ENCODE measurements around the gene PTGFR. TPM values are rescaled to one million over a fixed set of nuclear protein-coding genes. Genes with fewer than 3 reads are reported as not detected.

The PTGFR gene
- total RNA-seq, 3 donors from 2014 or later (not counting 1 experiment from before 2014, with no cell fraction given) = not detected

- Histone ChIP-seq H3K9me3 (ENCODE audit: control insufficient read depth, insufficient read depth, low read length) (no peaks in the 10 kb centered on the region), H3K27me3 (ENCODE audit: control insufficient read depth, insufficient read depth, low read length) (no peaks in the 10 kb centered on the region), H3K27ac (ENCODE audit: low read length) (no peak overlapping the region), H3K36me3 (ENCODE audit: control insufficient read depth, insufficient read depth, low read length) (no peaks in the 10 kb centered on the region), H3K4me1 (ENCODE audit: control insufficient read depth, insufficient read depth, low read length) (no peaks in the 10 kb centered on the region), H3K4me3 (ENCODE audit: low read length) (no peak overlapping the region)
- Mint-ChIP-seq H3K27ac (no peak overlapping the region), H3K36me3 (no peaks in the 10 kb centered on the region), H3K27me3 (ENCODE audit: low read depth in 2 of 2) (no peaks in the 10 kb centered on the region), H3K4me3 (no peak overlapping the region), H3K9me3 (peaks cover 0 to 2% of the 10 kb centered on the region in 2 donors), H3K4me1 (no peaks in the 10 kb centered on the region)
- no peak for DNase-seq
- intact Hi-C loops (cut with micrococcal nuclease) = no loop called here
- no peak for TF ChIP-seq CTCF (IDR thresholded peaks at IDR 0.05)
- WGBS (ENCODE audit: insufficient coverage) = 86% methylated on average over 8 of the region's 9 CpGs
- ATAC-seq = no peak
Measured at GRCh38 chr1:78577257-78578100, 86.7 kb downstream of the PTGFR start.

DNA sequence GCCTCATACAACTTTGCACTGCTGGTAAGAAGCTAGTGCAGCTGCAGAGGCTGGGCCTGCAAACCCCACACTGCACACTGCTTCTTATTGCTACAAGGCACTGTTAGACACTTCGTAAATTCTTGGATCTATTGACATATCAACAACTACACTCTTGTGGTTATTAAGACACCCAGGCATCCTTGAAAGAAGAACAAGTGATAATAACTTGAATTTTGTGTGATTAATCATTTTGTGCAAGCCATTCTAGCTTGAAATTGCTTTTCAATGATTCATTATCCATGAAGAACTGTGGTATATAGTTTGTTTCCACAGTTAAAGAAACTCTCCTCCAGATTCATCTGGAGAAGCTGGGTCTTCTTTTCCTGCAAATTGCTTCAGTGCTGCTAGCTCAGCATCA lies 95.8 kb downstream of the PTGFR start:
- no peak overlapping the region for H3K27ac ChIP-seq (ENCODE audit: low read length)
- no peaks in the 10 kb centered on the region for H3K4me1 ChIP-seq (ENCODE audit: control insufficient read depth, insufficient read depth, low read length)
- Mint-ChIP-seq H3K4me1 (no peaks in the 10 kb centered on the region), H3K4me3 (no peak overlapping the region), H3K9me3 (no peaks in the 10 kb centered on the region), H3K27me3 (ENCODE audit: low read depth in 2 of 2) (no peaks in the 10 kb centered on the region), H3K36me3 (no peaks in the 10 kb centered on the region), H3K27ac (no peak overlapping the region)
- ATAC-seq = no peak
- no peak for DNase-seq
- intact Hi-C loops (cut with micrococcal nuclease) = no loop called here
- no CpG with 5 or more reads among the region's 1 CpG for WGBS (ENCODE audit: insufficient coverage)
- TF ChIP-seq CTCF (IDR thresholded peaks at IDR 0.05) = no peak
- no peaks in the 10 kb centered on the region for H3K27me3 ChIP-seq (ENCODE audit: control insufficient read depth, insufficient read depth, low read length)
- no peak overlapping the region for H3K4me3 ChIP-seq (ENCODE audit: low read length)
- no peaks in the 10 kb centered on the region for H3K36me3 ChIP-seq (ENCODE audit: control insufficient read depth, insufficient read depth, low read length)
- H3K9me3 ChIP-seq (ENCODE audit: control insufficient read depth, insufficient read depth, low read length) = no peaks in the 10 kb centered on the region

DNA sequence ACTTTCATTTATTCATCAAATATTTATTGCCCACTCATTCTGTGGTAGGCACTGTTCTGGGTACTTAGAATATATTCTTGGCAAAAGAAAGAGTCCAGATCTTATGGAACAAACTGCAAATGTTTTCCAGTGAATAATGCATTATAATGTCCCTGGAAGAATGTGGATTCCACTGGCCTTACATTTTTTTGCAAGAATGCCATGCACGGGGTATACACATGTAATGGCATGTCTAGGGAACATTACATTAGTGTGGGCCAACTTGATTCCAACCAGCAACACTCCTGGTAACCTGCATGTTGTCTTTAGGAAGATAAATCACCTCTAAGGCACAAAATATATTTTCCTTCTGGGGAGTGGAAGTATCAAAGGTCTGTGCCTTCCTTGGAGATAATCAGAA lies 96.4 kb downstream of the PTGFR start:
- TF ChIP-seq CTCF (IDR thresholded peaks at IDR 0.05) = no peak
- DNase-seq (no peak), ATAC-seq (no peak)
- intact Hi-C loops (cut with micrococcal nuclease) = no loop called here
- no peaks in the 10 kb centered on the region for H3K27me3 ChIP-seq (ENCODE audit: control insufficient read depth, insufficient read depth, low read length)
- H3K4me3 ChIP-seq (ENCODE audit: low read length) = no peak overlapping the region
- no peaks in the 10 kb centered on the region for H3K36me3 Mint-ChIP-seq
- no peaks in the 10 kb centered on the region for H3K9me3 ChIP-seq (ENCODE audit: control insufficient read depth, insufficient read depth, low read length)
- H3K4me1 ChIP-seq (ENCODE audit: control insufficient read depth, insufficient read depth, low read length) = no peaks in the 10 kb centered on the region
- H3K27ac Mint-ChIP-seq = no peak overlapping the region
- H3K36me3 ChIP-seq (ENCODE audit: control insufficient read depth, insufficient read depth, low read length) = no peaks in the 10 kb centered on the region
- H3K4me1 Mint-ChIP-seq = no peaks in the 10 kb centered on the region
- no peak overlapping the region for H3K27ac ChIP-seq (ENCODE audit: low read length)
- H3K27me3 Mint-ChIP-seq (ENCODE audit: low read depth in 2 of 2) = no peaks in the 10 kb centered on the region
- no peaks in the 10 kb centered on the region for H3K9me3 Mint-ChIP-seq
- H3K4me3 Mint-ChIP-seq = no peak overlapping the region
- WGBS (ENCODE audit: insufficient coverage) = 92% methylated on average over 1 of the region's 1 CpG

Other genes with a start within 250 kb of the PTGFR start
- 10 to 100 TPM in 1 of 3 donors, 1 to 10 TPM in 2; 5.2 to 12.6 (median 6.7) TPM for gene IFI44L, start 129.5 kb downstream of the PTGFR start, total RNA-seq
- gene IFI44, start 158.9 kb downstream of the PTGFR start, total RNA-seq = 10 to 100 TPM; 34.6 to 60.2 (median 35.5) TPM

Data from natural killer cell (primary cell).